ENCODE measurements around the gene USP54. TPM values are rescaled to one million over a fixed set of nuclear protein-coding genes. Genes with fewer than 3 reads are reported as not detected.
A peak's percentile ranks its signal among the peaks of the same experiment; 100 is the strongest.

The USP54 gene
- total RNA-seq, 1 donor from 2014 or later = 10.8 TPM

GRCh38 chr10:73628405-73628804 is 37.3 kb upstream of the USP54 start:
- ChIA-PET CTCF (interaction anchor here (1.0 kb wide), 1 partner anchor 15 kb away, joined by 4 read pairs; no protein-coding TSS in a partner anchor), POLR2A (interaction anchor here (0.7 to 0.9 kb wide), 2 partner anchors 10 to 31 kb away, joined by 5 to 7 read pairs; no protein-coding TSS in a partner anchor)
- Mint-ChIP-seq H3K4me1 (peaks cover 24% of the 10 kb centered on the region), H3K9me3 (no peaks in the 10 kb centered on the region), H3K27ac (no peak overlapping the region), H3K27me3 (no peaks in the 10 kb centered on the region), H3K4me3 (no peak overlapping the region), H3K36me3 (ENCODE audit: low read depth) (peaks cover 12% of the 10 kb centered on the region)
- ATAC-seq (ENCODE audit: low read depth) (no peak), DNase-seq (no peak)
- TF ChIP-seq CTCF (IDR thresholded peaks at IDR 0.05) = no peak
- intact Hi-C loops (cut with micrococcal nuclease) = loop anchor here (5.0 to 10.0 kb wide), 4 partner anchors 114 to 1199 kb away; partner anchors contain the start of genes ECD, FAM149B1, KAT6B and NDST2

DNA sequence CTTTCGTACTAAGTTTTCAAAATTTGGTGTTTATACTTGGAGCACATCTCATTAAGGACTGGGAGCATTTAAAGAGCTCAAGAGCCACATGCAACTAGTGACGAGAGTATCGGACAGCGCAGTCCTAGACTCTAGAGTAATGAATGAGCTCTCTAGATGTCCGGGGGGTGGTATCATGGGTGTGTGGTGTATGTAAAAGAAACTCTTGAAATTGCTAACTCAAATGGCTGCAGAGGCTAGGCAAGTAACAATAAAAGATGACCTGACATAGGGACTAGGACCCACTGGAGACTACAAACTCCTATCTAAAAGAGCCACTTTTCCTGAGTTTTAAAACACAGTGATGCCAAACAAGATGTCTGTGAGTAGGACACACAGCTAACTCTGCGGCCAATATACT is 36.2 kb upstream of the USP54 start:
- no peaks in the 10 kb centered on the region for H3K9me3 Mint-ChIP-seq
- no peak for ATAC-seq (ENCODE audit: low read depth)

GRCh38 chr10:73625884-73626752 is 35.0 kb upstream of the USP54 start:
- POLR2A ChIA-PET = interaction anchor here (0.5 to 2.0 kb wide), 15 partner anchors 18 to 1609 kb away, joined by 3 to 16 read pairs (median 4); partner anchors contain the start of genes DNAJC9 and PPP3CB
- no peak for TF ChIP-seq CTCF (IDR thresholded peaks at IDR 0.05)
- DNase-seq = peak; percentile 78
- no peaks in the 10 kb centered on the region for H3K27me3 Mint-ChIP-seq
- peak overlapping the region; percentile 98 for H3K27ac Mint-ChIP-seq
- intact Hi-C loops (cut with micrococcal nuclease) = loop anchor here (1.0 to 10.0 kb wide), 13 partner anchors 18 to 1485 kb away; partner anchors contain the start of genes DNAJC9, ECD, FAM149B1 and KAT6B
- peak; percentile 94 for ATAC-seq (ENCODE audit: low read depth)
- H3K36me3 Mint-ChIP-seq (ENCODE audit: low read depth) = peaks cover 12% of the 10 kb centered on the region
- CTCF ChIA-PET = interaction anchor here (1.8 kb wide), 1 partner anchor 17 kb away, joined by 5 read pairs; no protein-coding TSS in a partner anchor
- no peaks in the 10 kb centered on the region for H3K9me3 Mint-ChIP-seq
- H3K4me1 Mint-ChIP-seq = peaks cover 24% of the 10 kb centered on the region
- peak overlapping the region; percentile 99 for H3K4me3 Mint-ChIP-seq

More for the DNA sequence above, 36.2 kb upstream of the USP54 start:
- Mint-ChIP-seq H3K27ac (no peak overlapping the region), H3K4me3 (peak overlapping the region; percentile 24), H3K27me3 (no peaks in the 10 kb centered on the region), H3K36me3 (ENCODE audit: low read depth) (peaks cover 12% of the 10 kb centered on the region), H3K4me1 (peaks cover 24% of the 10 kb centered on the region)
- no peak for TF ChIP-seq CTCF (IDR thresholded peaks at IDR 0.05)
- POLR2A ChIA-PET = interaction anchor here (0.7 to 0.9 kb wide), 3 partner anchors 9 to 131 kb away, joined by 3 to 7 read pairs (median 3); no protein-coding TSS in a partner anchor
- CTCF ChIA-PET = no interaction called here
- intact Hi-C loops (cut with micrococcal nuclease) = loop anchor here (5.0 to 10.0 kb wide), 4 partner anchors 115 to 1200 kb away; partner anchors contain the start of genes ECD, FAM149B1, KAT6B and NDST2
- DNase-seq = no peak

DNA sequence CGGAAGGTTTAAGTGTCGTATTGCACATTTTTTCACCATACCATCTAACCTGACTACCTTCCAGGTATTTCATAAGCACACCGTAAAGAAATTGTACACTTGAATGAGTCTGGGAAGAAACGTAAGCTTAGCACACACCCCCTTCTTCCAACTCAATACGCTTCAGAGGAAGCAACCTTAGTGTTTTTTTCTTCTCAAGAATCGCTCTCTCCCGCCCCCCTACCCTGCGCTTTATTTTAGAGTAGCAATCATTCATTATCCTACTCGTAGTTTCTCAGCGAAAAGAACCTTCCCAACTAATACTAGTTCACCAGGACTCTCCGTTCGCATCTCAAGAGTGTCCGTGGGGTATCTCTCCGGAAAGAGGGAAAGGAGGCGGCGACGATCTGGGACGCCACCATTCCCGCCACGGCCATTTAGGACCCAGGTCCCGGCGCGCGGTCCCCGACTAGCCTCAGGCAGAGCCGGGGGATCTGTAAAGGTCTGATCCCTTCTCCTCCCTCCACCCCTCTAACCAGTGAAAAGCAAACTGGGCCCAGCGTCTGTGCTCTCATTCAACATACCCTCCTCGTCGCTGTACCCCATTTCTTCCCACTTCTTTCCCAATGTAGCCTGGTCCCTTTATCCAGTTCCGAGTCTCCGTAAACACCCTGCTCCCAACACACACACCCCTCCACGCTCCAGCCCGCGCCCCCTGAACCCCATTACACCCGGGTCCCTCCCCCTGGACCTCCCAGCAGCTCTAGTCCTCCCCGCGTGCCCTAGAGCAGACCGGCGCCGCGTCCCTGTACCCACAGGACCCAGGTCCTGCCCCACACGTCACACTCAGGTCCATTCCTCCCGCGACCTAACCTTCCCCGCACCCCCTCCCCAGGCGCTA is 34.1 kb upstream of the USP54 start:
- peaks cover 24% of the 10 kb centered on the region for H3K4me1 Mint-ChIP-seq
- peak overlapping the region; percentile 98 for H3K27ac Mint-ChIP-seq
- ChIA-PET CTCF (interaction anchor here (1.8 kb wide), 1 partner anchor 18 kb away, joined by 5 read pairs; no protein-coding TSS in a partner anchor), POLR2A (interaction anchor here (0.5 to 2.0 kb wide), 14 partner anchors 19 to 1610 kb away, joined by 3 to 16 read pairs (median 4); partner anchors contain the start of genes DNAJC9 and PPP3CB)
- H3K4me3 Mint-ChIP-seq = peak overlapping the region; percentile 99
- DNase-seq (no peak), ATAC-seq (ENCODE audit: low read depth) (peak; percentile 60)
- no peaks in the 10 kb centered on the region for H3K9me3 Mint-ChIP-seq
- H3K36me3 Mint-ChIP-seq (ENCODE audit: low read depth) = peaks cover 12% of the 10 kb centered on the region
- intact Hi-C loops (cut with micrococcal nuclease) = loop anchor here (1.0 to 10.0 kb wide), 11 partner anchors 19 to 1202 kb away; partner anchors contain the start of genes DNAJC9, ECD, FAM149B1 and KAT6B
- H3K27me3 Mint-ChIP-seq = no peaks in the 10 kb centered on the region
- TF ChIP-seq CTCF (IDR thresholded peaks at IDR 0.05) = no peak

Data from activated B cell treated with CpG ODN at 0.5 μM for 24 hours (primary cell).